ENCODE results near the gene TSEN15.

DNA sequence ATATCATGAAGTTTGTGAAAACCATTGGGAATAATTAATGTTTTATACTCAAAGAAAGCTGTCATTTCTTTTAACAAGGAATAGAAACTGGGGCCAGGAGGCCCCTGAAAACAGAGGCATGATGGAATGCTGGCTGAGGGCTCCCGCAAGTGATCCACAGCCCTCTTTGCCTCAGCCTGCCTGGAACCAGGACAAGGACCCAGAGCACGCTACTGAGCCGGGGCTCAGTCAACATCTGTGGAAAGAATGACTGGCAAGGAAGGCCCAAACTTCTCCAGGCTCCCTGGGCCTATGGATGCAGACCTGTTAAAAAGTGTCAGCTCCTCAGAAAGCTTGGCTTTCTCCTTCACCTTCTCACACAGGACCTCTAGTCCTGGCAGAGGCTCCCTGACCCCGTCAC, 46.6 kb upstream of the TSEN15 start:
- TF ChIP-seq, protein P1, sequence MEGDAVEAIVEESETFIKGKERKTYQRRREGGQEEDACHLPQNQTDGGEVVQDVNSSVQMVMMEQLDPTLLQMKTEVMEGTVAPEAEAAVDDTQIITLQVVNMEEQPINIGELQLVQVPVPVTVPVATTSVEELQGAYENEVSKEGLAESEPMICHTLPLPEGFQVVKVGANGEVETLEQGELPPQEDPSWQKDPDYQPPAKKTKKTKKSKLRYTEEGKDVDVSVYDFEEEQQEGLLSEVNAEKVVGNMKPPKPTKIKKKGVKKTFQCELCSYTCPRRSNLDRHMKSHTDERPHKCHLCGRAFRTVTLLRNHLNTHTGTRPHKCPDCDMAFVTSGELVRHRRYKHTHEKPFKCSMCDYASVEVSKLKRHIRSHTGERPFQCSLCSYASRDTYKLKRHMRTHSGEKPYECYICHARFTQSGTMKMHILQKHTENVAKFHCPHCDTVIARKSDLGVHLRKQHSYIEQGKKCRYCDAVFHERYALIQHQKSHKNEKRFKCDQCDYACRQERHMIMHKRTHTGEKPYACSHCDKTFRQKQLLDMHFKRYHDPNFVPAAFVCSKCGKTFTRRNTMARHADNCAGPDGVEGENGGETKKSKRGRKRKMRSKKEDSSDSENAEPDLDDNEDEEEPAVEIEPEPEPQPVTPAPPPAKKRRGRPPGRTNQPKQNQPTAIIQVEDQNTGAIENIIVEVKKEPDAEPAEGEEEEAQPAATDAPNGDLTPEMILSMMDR (IDR thresholded peaks at IDR 0.05; ENCODE audit: low read length): no peak
- TF ChIP-seq EZH2 (optimal IDR thresholded peaks at IDR 0.05; ENCODE audit: low read depth, low read length): no peak

Measured in MM.1S (cell line).